KMS-11 (cell line): ENCODE data around the gene VNN1.

ENCODE experiments used
- H2AFZ ChIP-seq: fragments of 200-600 bp; sonication (generic); 2 replicates; pipeline ENCODE4 v1.6.1; 2016; ENCODE audit warnings: antibody characterized with exemption, mixed run types, low read depth
- H3K27ac ChIP-seq: fragments of 200-600 bp; sonication (generic); 2 replicates; pipeline ENCODE4 v1.6.1; 2016; ENCODE audit warnings: mild to moderate bottlenecking, mixed run types
- H3K27me3 ChIP-seq: fragments of 200-600 bp; sonication (generic); 2 replicates; pipeline ENCODE4 v1.6.1; 2017; ENCODE audit warnings: mild to moderate bottlenecking, low read depth, mixed run types, moderate library complexity; ENCODE audit not compliant: insufficient read depth
- H3K36me3 ChIP-seq: fragments of 200-600 bp; sonication (generic); 2 replicates; pipeline ENCODE4 v1.6.1; 2017; ENCODE audit warnings: mild to moderate bottlenecking, mixed run types; ENCODE audit not compliant: insufficient read depth
- H3K4me1 ChIP-seq: fragments of 200-600 bp; sonication (generic); 2 replicates; pipeline ENCODE4 v1.6.1; 2016; ENCODE audit warnings: mild to moderate bottlenecking, low read depth, mixed run types; ENCODE audit not compliant: poor library complexity, severe bottlenecking
- H3K4me2 ChIP-seq: fragments of 200-600 bp; sonication (generic); 2 replicates; pipeline ENCODE4 v1.7.0; 2016; ENCODE audit warnings: mild to moderate bottlenecking, mixed run types
- H3K4me3 ChIP-seq: fragments of 200-600 bp; sonication (generic); IDR thresholded peaks from 2 replicates; pipeline ENCODE4 v1.6.1; 2017; ENCODE audit warnings: low read depth, low read length, mixed read lengths; ENCODE audit not compliant: insufficient read depth
- H3K79me2 ChIP-seq: fragments of 200-600 bp; sonication (generic); 2 replicates; pipeline ENCODE4 v1.6.1; 2016; ENCODE audit warnings: low read depth, mixed run types; ENCODE audit not compliant: insufficient read depth
- H3K9ac ChIP-seq: fragments of 200-600 bp; sonication (generic); 2 replicates; pipeline ENCODE4 v1.6.1; 2016; ENCODE audit warnings: mild to moderate bottlenecking, mixed run types
- H4K20me1 ChIP-seq: fragments of 200-600 bp; sonication (generic); 2 replicates; pipeline ENCODE4 v1.6.1; 2016; ENCODE audit warnings: mild to moderate bottlenecking, mixed run types; ENCODE audit not compliant: insufficient read depth
- CTCF ChIP-seq: fragments of 200-600 bp; sonication (generic); conservative IDR thresholded peaks from 2 replicates; pipeline ENCODE4 v1.6.1; 2017; ENCODE audit warnings: low read depth, mild to moderate bottlenecking, antibody characterized with exemption, low read length, moderate library complexity, mixed read lengths

The VNN1 gene

GRCh38 chr6:132749111-132749510 lies 35.3 kb upstream of the VNN1 start:
- no peak overlapping the region for H3K27ac ChIP-seq
- no peaks in the 10 kb centered on the region for H3K36me3 ChIP-seq
- H3K9ac ChIP-seq, result no peak overlapping the region
- peaks cover 8% of the 10 kb centered on the region for H3K4me1 ChIP-seq
- H2AFZ ChIP-seq, result no peak overlapping the region
- no peaks in the 10 kb centered on the region for H3K27me3 ChIP-seq
- no peaks in the 10 kb centered on the region for H3K79me2 ChIP-seq
- no peaks in the 10 kb centered on the region for H4K20me1 ChIP-seq
- no peak for TF ChIP-seq CTCF
- H3K4me3 ChIP-seq, result no peak overlapping the region
- no peak overlapping the region for H3K4me2 ChIP-seq

- H3K79me2 ChIP-seq, result no peaks in the 10 kb centered on the region
- no peak overlapping the region for H3K9ac ChIP-seq
- no peak overlapping the region for H3K4me3 ChIP-seq
- no peak for TF ChIP-seq CTCF
- H3K27ac ChIP-seq, result no peak overlapping the region
- no peaks in the 10 kb centered on the region for H4K20me1 ChIP-seq
- no peaks in the 10 kb centered on the region for H3K36me3 ChIP-seq
- H3K27me3 ChIP-seq, result no peaks in the 10 kb centered on the region
- H2AFZ ChIP-seq, result no peak overlapping the region
- H3K4me2 ChIP-seq, result no peak overlapping the region
- H3K4me1 ChIP-seq, result peaks cover 8% of the 10 kb centered on the region
These were observed 34.6 kb upstream of the VNN1 start for GRCh38 chr6:132748446-132748845.

GRCh38 chr6:132746048-132746447 lies 32.2 kb upstream of the VNN1 start:
- Histone ChIP-seq H2AFZ (no peak overlapping the region), H3K4me1 (peaks cover 7% of the 10 kb centered on the region), H3K36me3 (no peaks in the 10 kb centered on the region), H4K20me1 (no peaks in the 10 kb centered on the region), H3K27ac (no peak overlapping the region), H3K4me3 (no peak overlapping the region), H3K79me2 (no peaks in the 10 kb centered on the region), H3K4me2 (no peak overlapping the region), H3K27me3 (no peaks in the 10 kb centered on the region), H3K9ac (no peak overlapping the region)
- TF ChIP-seq CTCF, result no peak

GRCh38 chr6:132742495-132742894 lies 28.6 kb upstream of the VNN1 start:
- Histone ChIP-seq H4K20me1 (no peaks in the 10 kb centered on the region), H3K4me3 (no peak overlapping the region), H3K79me2 (no peaks in the 10 kb centered on the region), H3K36me3 (no peaks in the 10 kb centered on the region), H2AFZ (no peak overlapping the region), H3K27ac (no peak overlapping the region), H3K4me2 (no peak overlapping the region), H3K4me1 (no peaks in the 10 kb centered on the region), H3K9ac (no peak overlapping the region), H3K27me3 (no peaks in the 10 kb centered on the region)
- no peak for TF ChIP-seq CTCF
